NCI-H2171 (cell line): ENCODE results near the gene DRC7.

Source experiments
- DNase-seq: peaks from one replicate; lab custom pipeline; 2025; lab: John Stamatoyannopoulos, UW

The DRC7 gene

DNA sequence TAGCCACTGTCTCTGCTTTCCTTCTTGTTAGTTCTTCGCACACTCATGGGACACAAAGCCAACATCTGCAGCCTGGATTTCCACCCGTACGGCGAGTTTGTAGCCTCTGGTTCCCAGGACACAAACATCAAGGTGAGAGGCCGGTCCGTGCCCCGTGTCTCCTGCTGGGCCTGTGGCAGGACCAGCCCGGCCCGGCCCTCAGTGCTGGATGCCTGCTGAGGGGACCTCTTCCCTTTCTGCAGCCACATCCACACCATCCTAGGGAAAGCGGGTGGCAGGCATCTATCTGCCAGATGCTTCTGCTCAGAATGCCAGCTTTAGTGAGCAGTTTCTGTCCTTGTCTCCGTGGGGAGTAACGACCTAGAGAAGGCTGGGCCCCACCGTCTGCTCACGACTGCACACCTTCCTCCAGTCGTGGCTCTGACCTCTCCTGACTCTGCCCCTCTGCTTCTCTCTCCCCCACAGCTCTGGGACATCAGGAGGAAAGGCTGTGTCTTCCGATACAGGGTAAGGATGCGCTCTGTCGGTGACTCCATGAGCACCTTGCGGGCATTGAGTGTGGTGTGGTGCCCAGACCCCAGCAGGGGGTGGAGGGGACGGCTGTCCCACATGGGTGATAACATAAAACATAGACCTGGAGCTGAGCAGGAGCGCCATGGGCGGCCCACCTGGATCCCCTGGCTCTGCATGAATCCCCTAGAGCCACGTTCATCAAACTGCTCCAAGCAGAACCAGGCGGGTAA is 56.4 kb downstream of the DRC7 start:
- DNase-seq = no peak

DNA sequence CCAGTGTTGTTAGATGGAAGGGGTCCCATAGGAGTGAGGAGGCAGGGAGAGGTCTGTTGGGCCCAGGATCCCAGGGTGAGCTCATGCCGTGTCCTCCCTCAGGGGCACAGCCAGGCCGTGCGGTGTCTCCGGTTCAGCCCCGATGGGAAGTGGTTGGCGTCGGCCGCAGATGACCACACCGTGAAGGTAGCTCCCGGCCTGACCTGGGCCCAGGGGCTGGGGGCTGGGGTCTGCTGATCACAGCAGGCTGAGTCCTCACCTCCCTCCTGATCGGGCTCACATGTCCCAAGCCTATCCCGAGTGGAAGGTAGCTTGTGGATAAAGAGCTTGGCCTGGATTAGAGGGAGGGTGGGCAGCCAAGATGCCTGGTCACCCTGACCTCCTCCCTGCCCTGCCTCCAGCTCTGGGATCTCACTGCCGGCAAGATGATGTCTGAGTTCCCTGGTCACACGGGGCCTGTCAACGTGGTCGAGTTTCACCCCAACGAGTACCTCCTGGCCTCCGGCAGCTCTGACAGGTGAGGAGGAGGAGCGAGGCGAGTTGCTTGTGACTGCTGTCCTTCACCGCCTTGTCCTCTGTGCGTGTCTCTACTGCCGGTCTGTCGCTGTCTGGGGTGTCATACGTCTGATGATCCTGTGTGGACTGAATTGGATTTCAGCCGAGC is 57.1 kb downstream of the DRC7 start:
- no peak for DNase-seq

DNA sequence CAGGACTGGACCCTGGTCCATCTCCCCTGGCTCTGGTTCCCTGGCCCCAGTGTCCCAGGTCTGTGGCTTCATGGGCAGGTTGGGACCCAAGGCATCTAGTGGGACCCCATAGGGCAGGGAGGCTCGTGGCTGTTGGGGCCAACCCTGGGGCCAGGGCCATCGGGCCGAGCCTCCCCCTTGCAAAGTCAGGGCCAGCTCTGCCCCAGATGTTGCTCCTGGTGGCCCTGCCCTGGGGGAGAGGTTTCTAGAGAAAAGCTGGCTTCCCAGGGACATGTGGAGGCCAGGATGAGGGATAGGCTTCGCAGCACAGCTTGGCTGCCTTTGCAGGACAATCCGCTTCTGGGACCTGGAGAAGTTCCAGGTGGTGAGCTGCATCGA is 57.6 kb downstream of the DRC7 start:
- no peak for DNase-seq

DNA sequence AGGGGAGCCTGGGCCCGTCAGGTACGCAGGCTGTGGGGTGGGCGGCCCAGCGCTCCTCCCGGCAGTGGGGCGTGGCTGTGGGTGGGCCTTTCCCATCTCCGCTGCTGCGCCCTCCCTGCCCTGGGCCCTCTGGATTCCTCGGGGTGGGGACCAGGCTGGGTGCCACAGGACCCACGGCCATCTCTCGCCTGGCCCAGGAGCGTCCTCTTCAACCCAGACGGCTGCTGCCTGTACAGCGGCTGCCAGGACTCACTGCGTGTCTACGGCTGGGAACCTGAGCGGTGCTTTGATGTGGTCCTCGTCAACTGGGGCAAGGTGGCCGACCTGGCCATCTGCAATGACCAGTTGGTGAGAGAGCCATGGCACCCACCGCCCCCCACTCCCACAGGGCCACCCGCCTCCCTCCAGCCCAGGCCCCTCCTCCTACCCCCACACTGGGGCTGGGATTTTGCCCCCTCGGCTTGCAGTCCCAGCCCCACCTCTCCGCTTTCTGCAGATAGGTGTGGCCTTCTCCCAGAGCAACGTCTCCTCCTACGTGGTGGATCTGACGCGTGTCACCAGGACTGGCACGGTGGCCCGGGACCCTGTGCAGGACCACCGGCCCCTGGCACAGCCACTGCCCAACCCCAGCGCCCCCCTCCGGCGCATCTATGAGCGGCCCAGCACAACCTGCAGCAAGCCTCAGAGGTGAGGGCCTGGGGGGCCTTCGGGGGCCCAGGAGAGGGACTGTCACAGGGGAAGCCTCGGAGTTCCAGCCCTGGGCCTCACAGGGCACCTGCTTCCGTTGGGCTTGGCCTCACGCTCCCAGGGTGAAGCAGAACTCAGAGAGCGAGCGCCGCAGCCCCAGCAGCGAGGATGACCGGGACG is 58.2 kb downstream of the DRC7 start:
- DNase-seq = no peak

DNA sequence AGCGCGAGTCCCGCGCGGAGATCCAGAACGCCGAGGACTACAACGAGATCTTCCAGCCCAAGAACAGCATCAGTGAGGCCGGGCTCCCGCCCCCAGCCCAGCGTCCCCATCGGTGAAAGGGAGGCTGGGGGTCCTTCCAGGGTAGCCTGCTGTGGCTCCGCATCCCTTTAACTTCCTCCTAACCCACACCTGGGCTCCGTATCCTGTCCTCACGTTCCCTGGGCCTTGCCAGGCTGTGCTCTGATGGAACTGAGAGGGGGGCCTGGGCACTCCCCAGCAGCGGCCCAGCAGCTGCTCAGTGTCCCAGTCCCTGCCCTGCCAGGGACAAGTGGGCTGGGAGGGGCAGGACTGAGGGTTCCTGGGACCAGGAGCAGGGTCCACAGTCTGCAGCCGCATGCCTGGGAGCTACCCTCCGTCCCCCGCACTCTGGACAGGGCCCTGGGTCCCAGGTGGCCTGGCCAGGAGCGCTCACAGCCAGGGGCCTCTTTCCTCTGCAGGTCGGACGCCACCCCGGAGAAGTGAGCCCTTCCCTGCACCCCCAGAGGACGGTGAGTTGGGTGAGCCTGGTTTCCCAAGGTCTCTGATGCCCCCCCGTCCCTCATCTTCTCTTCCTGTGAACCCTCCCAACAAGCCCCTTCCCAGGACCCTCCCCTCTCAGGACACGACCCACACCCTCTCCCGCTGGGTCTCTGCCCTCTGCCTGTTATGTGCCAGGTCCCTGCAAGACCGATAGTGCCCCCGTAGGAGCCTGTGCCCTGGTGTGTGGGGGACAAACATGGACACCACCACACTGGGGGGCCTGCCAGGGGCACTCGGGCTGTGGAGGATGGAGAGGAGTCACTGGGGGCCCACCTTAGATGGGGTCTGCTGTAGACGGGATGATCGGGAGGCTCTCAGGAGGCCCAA is 59.1 kb downstream of the DRC7 start:
- DNase-seq = no peak

DNA sequence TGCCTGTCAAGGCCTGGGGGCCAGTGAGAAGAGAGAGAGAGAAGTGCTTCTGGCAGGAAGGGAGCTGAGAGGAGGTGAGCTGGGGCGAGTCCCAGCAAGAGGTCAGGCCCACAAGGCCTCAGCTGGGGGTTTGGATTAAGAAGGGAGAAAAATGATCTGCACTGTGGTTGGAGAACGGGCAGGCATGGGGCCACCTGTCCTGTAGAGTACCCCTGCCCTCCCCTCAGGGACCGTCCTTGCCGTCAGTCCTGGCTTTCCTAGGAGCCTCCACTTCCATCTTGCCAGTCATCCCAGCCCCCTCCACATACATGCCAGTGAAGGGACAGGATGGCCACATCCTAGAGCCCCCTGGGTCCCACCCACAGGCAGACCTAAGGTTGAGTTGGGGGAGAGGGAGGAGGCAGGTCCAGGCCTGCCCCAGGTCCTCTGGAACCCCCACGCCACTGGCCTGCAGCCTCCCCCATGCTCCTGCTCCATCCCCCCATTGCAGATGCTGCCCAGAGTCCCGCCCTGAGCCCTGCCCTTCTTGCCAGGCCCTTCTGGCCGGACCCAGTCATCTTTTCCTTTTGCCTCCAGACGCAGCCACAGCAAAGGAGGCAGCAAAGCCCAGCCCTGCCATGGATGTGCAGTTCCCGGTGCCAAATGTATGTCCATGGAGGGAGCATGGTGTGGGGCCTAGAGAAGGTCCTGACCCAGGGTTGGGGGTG is 59.9 kb downstream of the DRC7 start:
- DNase-seq = no peak

DNA sequence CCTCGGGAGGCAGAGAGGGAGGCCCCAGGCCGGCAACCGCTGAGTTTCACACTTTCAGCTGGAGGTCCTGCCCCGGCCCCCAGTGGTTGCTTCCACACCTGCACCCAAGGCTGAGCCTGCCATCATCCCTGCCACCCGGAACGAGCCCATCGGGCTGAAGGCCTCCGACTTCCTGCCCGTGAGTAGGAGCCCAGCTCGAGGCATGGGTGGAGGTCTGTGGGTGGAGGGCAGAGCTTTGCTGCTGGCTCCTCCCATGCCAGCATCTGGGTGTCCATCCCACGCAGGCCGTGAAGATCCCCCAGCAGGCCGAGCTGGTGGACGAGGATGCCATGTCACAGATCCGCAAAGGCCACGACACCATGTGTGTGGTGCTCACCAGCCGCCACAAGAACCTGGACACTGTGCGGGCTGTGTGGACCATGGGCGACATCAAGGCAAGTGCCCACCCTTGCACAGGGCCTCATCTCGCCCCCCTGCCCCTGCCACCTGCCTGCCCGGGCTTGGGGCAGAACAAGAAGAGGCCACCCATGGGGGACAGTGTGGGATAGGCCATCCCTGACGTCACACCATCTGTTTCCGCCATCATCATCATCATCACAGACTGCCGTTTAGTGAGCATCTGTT is 60.6 kb downstream of the DRC7 start:
- DNase-seq = no peak

DNA sequence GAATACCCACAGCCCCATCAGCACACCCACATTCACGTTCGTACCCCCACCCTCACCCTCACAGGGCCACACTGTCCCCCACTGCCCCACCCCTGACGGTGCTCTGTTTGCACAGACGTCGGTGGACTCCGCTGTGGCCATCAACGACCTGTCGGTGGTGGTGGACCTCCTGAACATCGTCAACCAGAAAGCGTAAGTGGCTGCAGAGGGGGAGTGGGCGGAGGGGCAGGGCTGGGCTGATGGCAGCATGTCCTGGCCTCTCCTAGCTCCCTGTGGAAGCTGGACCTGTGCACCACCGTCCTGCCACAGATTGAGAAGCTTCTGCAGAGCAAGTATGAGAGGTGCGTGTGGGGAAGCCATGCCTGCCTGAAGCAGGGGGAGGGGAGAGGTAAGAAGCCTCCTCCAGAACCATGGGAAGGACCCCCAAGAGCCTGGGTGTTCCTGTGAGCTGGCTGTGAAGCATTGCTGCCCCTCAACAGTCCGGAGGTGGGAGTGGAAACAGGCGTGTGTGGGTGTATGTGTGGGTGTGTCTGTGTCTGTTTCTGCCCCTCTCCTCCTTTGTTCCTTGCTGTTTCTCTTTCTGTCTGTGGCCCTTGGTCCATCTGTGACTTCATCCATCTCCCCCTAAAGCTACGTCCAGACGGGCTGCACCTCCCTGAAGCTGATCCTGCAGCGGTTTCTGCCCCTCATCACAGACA is 61.3 kb downstream of the DRC7 start:
- DNase-seq = no peak

DNA sequence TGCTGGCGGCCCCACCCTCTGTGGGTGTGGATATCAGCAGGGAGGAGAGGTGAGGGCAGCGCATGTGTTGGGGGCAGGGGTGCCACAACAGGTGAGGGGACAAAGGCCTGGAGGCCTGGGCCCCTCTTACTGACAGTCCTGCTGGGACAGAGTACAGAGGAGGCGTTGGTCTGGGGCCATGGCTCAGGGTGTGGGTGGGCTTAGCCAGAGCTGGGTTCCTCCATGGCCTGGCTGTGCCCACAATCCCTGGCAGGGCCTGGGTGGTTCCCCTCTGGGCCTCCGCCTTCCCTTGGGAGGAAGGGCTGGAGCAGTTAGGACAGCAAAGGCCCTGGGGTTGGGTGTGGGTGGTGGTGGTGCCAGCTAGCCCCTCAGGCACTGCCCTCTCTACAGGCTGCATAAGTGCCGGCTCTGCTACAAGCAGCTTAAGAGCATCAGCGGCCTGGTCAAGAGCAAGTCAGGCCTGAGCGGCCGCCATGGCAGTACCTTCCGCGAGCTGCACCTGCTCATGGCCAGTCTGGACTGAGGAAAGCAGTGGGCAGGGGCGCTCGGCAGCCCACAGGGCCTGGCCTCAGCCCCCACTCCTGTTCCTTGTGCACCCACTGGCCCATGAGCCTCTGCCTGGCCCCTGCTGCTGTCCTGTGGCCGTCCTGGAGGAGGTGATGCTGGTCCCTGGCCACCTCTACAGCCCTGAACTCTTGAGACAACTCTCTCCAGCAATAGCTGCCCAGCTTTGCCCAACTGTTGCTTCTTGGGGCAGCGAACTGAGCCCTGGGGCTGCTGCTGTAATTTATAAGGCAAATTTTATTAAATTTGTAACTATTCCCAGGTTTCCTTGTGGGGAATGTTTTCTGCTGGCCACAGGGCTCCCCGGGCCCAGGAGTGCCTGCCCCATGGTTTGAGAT is 62.1 kb downstream of the DRC7 start:
- DNase-seq = no peak

DNA sequence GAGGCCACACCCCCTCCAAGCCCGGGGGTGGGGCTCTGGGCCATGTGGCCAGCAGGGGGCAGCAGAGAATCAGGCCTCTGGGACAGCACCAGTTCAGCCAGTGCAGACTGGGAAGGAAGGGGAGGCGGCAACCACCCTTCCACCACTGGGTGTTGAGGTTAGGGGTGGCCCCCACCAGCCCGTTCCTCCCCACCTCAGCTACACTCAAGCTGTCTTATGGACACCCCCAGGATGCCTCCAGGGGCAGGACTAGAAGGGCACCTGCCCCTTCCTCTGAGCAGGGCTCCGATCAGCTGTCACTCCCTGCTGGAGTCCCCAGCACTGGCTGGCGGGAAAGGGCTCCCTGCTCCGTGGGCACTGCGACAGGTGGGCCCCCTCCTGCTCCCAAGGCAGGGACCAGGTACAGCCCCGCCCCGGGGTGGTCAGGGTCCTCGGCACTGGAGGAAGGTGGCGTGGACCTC is 62.8 kb downstream of the DRC7 start:
- peak; percentile 25 for DNase-seq

DNA sequence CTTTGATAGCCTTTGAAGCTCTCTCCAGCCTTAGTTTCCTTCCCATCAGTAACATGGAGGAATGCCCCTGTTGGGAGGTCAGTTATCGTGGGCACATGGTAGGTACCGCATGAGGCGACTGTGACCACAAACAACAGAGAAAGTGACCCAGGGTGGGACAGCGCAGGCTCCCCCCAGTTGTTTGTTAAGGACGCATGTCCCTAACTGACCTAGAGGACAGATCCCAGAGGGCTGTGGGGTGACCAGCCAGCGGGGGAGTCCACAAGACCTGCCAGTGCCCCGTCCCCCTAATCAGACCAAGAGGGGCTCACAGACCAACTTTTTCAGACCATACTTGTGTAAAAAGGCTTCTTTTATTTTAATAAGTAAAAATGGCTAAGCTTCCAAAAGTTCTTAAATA is 63.3 kb downstream of the DRC7 start:
- DNase-seq = no peak

DNA sequence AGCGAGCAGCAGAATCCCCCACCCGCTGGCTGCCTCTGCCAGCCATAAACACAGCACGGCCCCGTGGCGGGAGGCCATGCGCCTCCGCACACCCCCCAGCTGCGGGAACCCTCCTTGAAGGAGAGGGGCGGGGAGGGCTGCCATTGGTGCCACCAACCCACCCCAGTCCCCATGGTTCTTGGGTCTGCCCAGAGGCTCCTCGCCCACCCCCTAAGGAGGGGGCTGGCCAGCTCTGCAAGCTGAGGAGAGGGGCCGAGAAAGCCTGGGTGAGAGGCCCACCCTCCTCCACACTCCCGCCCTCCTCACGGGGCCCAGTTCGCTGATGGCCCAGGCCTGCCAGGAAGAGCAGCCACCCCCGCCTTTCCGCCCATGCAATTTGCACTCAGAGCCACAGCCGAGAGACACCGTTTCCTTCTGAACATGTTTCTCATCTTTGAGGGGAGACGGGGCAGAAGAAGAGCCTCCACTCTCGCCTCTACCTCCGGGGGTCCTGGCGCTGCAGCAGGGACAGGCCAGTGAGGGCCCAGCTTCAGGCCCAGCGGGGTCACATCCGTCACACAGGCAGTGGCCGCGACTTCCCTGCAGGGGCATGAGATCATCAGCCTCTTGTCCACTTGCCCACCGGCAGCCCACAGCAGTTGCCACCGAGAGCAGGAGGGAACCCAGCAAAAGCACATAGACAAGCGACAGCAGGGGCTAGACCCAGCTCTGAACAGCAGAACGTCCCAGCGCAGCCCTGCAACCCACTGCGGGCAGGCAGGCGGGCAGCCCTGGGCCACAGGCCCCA is 63.9 kb downstream of the DRC7 start:
- DNase-seq = no peak

DNA sequence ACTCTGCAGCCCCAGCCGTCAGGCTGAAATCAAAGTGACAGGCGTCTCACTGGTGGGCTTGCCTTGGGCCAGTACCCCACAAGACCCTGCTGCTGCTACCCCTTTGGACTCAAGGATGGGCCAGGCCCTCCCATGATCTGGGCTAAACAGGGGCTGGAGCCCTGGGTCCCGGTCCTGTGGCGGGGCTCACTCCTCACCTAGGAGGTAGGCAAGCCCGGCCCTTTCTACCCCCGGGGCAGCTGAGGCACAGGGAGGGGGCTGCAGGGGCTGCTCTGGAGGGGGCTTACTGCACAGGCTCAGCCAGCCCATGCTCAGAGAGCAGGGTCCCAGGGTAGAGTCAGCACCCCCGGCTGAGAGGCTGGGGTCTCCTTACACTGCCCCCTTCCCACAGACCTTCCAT is 64.5 kb downstream of the DRC7 start:
- no peak for DNase-seq

DNA sequence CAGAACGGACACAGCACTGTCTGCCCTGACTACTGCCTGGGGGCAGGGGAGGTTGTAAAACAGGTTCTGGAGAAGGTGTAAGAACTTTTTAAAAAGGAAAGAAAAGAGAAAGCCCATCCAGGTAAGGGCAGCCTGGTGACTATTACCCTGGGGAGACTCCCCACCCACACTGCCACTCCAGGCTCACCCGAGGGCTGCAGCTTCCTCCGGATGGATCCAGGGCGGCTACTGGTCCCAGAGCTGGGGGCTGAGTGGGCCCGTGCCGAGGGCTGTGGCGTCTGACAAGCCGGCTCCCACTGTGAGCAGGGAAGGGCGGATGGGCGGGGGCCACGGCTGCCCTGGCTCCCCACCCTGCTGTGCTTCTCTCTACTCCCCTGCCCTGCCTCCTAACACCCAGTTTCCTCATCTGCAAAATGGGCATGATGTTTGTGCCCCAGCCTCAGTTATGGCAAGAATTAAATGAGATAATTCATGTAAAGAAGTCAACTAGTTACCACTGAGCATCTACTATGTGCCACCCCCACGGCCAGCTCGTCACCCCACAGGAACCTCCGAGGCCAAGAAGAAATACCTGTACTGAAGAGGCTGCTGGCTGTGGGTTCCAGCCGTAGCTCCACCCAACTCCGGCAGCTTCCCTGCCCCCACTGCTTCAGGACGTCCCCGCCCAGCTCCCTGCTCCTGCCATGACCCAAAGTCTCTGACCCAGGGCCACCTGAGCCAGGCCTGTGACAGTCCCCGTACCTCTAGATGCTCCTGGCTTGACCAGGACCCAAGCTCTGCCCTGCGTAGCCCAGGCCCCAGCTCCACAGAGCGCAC is 65.1 kb downstream of the DRC7 start:
- no peak for DNase-seq

DNA sequence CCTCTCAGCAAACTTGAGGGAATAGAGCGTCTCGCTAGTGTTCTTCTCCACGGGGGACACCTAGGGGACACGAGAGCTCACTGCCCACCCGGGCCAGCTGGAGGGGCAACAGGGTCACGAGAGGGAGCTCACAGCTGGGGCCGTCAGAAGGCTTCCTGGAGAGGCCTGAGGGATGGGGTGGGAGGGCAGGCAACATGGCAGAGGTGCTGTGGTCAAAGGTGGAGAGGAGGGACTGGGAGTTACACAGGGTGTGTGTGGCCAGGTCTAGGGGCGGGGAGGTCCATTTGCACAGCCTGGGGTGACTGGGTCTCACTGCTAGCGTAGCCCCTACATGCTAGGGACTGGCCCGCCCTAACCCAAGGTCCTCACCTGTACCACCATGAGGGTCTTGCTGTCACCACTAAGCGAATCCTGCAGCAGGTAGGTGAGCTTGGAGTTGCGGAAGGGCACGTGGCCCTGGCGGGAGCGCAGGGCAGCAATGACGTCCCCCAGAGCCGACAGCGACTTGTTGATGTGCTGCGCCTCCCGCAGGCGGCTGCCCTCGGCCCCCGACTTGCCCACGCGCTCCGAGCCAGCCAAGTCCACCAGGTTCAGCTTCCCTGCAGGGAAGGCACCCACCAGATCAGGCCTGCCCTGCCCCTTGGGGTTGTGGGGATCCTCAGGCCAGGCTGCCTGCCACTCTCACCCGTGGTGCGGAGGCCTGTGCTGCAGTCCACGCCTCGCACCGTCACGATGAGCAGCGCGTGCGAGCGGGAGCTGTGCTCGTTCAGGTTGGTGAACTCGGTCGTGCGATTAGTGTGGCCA is 66.0 kb downstream of the DRC7 start:
- DNase-seq = no peak

DNA sequence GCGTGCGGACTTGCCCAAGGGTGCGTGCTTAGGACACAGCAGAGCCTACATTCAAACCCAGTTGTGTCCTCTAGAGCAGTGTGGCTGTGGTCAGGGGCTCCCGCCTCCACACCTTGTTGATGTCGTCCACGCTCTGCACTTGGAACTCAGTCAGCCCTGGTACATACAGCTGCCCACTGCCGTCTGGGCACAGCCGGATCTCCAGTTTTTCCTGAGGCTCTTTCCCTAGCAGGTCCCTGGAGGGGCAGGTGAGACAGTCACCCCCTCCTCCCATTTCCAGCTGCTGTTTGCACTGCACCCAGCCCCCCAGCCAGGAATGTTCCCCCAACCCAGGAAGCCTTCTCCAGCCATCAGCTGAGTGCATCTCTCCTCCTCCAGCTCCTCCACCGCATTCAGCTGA is 66.7 kb downstream of the DRC7 start:
- DNase-seq = no peak
